B cell (primary cell): ENCODE data around the gene ATG7. TPM values are rescaled to one million over a fixed set of nuclear protein-coding genes. Genes with fewer than 3 reads are reported as not detected.

ENCODE experiments used
- ATAC-seq: fragments of 200-7000 bp; cut with Tn5 transposase; one replicate; pipeline ENCODE4 v1.10.0; 2021; ENCODE audit warnings: low read depth, mild to moderate bottlenecking, moderate number of reproducible peaks, moderate library complexity
- CTCF ChIA-PET: fragments of 350-600 bp; sonication (Branson Sonifier 250); formaldehyde crosslinking; loops from one replicate; lab custom pipeline; 2021; ENCODE audit warnings: antibody characterized with exemption, inconsistent platforms; lab: Charles Lee
- POLR2A ChIA-PET: fragments of 350-600 bp; sonication (Branson Sonifier 250); formaldehyde crosslinking; loops from one replicate; lab custom pipeline; 2021; ENCODE audit warnings: antibody characterized with exemption; lab: Charles Lee
- DNase-seq: peaks from one replicate; pipeline ENCODE4 v3.0.0; 2013
- H2AFZ ChIP-seq: 2 replicates; pipeline ENCODE4 v1.6.1; 2012; ENCODE audit warnings: mild to moderate bottlenecking, low read depth, low read length; ENCODE audit not compliant: insufficient read depth, poor library complexity, severe bottlenecking
- H3K27ac ChIP-seq, 2 donors: 1 replicate in 1 of 2; 2 replicates in 1 of 2; pipeline ENCODE4 v1.5.1; 2012 to 2013; ENCODE audit warnings: low read length in 2 of 2, mild to moderate bottlenecking in 2 of 2, moderate library complexity in 1 of 2
- H3K27me3 ChIP-seq, 4 experiments: fragments of 200-600 bp in 1 of 4; sonication (generic) in 1 of 4; replicated peaks in 1 of 4; 1 replicate in 2 of 4; 2 replicates in 2 of 4; pipeline versions ENCODE4 v1.6.1 to v1.7.0; 2013 to 2016; ENCODE audit warnings: low read length in 3 of 4, mild to moderate bottlenecking in 2 of 4, mixed read lengths in 1 of 4, moderate library complexity in 1 of 4; ENCODE audit not compliant: insufficient read depth in 4 of 4, control insufficient read depth in 3 of 4; ENCODE audit errors: control extremely low read depth in 1 of 4
- H3K36me3 ChIP-seq, 2 experiments: replicated peaks in 1 of 2; 1 replicate in 1 of 2; 2 replicates in 1 of 2; pipeline versions ENCODE4 v1.6.1 to v1.7.1; 2013; ENCODE audit warnings: low read length in 1 of 2; ENCODE audit not compliant: insufficient read depth in 2 of 2, control insufficient read depth in 1 of 2; ENCODE audit errors: control extremely low read depth in 1 of 2, extremely low read depth in 1 of 2
- H3K4me1 ChIP-seq, 2 donors: fragments of 200-600 bp in 1 of 2; sonication (generic) in 1 of 2; 1 replicate in 1 of 2; 2 replicates in 1 of 2; pipeline versions ENCODE4 v1.5.1 to v1.6.1; 2013 to 2017; ENCODE audit warnings: low read length in 2 of 2; ENCODE audit not compliant: control insufficient read depth in 2 of 2, insufficient read depth in 2 of 2
- H3K4me2 ChIP-seq: replicated peaks from 2 replicates; pipeline ENCODE3; 2012; ENCODE audit warnings: mild to moderate bottlenecking, low read depth, low read length; ENCODE audit not compliant: poor library complexity, severe bottlenecking
- H3K4me3 ChIP-seq, 5 experiments: fragments of 200-600 bp in 1 of 5; sonication (generic) in 1 of 5; 1 replicate in 3 of 5; 2 replicates in 2 of 5; pipeline versions ENCODE4 v1.5.1 to v1.7.0; 2011 to 2016; ENCODE audit warnings: low read length in 4 of 5, mild to moderate bottlenecking in 4 of 5, low read depth in 2 of 5, control low read depth in 1 of 5, moderate library complexity in 1 of 5; ENCODE audit not compliant: insufficient read depth in 1 of 5; ENCODE audit errors: control extremely low read depth in 1 of 5, extremely low read depth in 1 of 5
- H3K79me2 ChIP-seq: fragments of 200-600 bp; sonication (generic); one replicate; pipeline ENCODE4 v1.6.0; 2016; ENCODE audit warnings: low read length; ENCODE audit not compliant: control insufficient read depth, insufficient read depth
- H3K9ac ChIP-seq: fragments of 200-600 bp; sonication (generic); 2 replicates; pipeline ENCODE4 v1.6.1; 2017; ENCODE audit warnings: mild to moderate bottlenecking, low read length, moderate library complexity
- H3K9me3 ChIP-seq, 3 donors: one replicate each; pipeline versions ENCODE4 v1.6.1 to v1.7.1; 2013; ENCODE audit warnings: low read length in 2 of 3; ENCODE audit not compliant: control insufficient read depth in 2 of 3, insufficient read depth in 1 of 3; ENCODE audit errors: control extremely low read depth in 1 of 3
- H4K20me1 ChIP-seq: 2 replicates; pipeline ENCODE4 v1.6.0; 2012; ENCODE audit warnings: mild to moderate bottlenecking, low read length; ENCODE audit not compliant: insufficient read depth, control insufficient read depth, poor library complexity, severe bottlenecking
- H3K27ac Mint-ChIP-seq: one replicate; pipeline ENCODE4 v1.8.0; 2021; ENCODE audit warnings: mixed read lengths
- H3K27me3 Mint-ChIP-seq: one replicate; pipeline ENCODE4 v1.8.0; 2021; ENCODE audit warnings: mixed read lengths
- H3K4me1 Mint-ChIP-seq: one replicate; pipeline ENCODE4 v1.8.0; 2021; ENCODE audit warnings: mixed read lengths
- H3K4me3 Mint-ChIP-seq: one replicate; pipeline ENCODE4 v1.8.0; 2021; ENCODE audit warnings: mixed read lengths
- H3K9me3 Mint-ChIP-seq: one replicate; pipeline ENCODE4 v1.8.0; 2022; ENCODE audit warnings: mixed read lengths; ENCODE audit not compliant: insufficient read depth
- CTCF ChIP-seq: fragments of 200-600 bp; IDR thresholded peaks from one replicate; pipeline ENCODE4 v1.8.0; 2022; ENCODE audit warnings: antibody characterized with exemption, mild to moderate bottlenecking
- EZH2 ChIP-seq: IDR thresholded peaks from 2 replicates; pipeline ENCODE4 v1.6.1; 2012; ENCODE audit warnings: borderline replicate concordance, low read depth, mild to moderate bottlenecking, moderate library complexity, low read length; ENCODE audit not compliant: insufficient read depth, poor library complexity, severe bottlenecking
- WGBS: methylation state at CpG from one replicate; pipeline ENCODE4 v1.1.5; 2013; ENCODE audit warnings: missing lambda C conversion rate; ENCODE audit not compliant: insufficient coverage; 5-methylcytosine and 5-hydroxymethylcytosine counted together
- intact Hi-C: fragments of 100-400 bp; cut with micrococcal nuclease; formaldehyde crosslinking; loops from one replicate; pipeline ENCODE4 v1.10.0; 2022
- polyA plus RNA-seq: library from polyadenylated mRNA; depleted of rRNA; stranded (reverse); fragments of >200 nt; gene quantifications from 2 replicates; pipeline ENCODE4 v1.2.3, GENCODE V29; 2012
- total RNA-seq, 2 donors: library from RNA; stranded (reverse); fragments of 120-200 nt in 1 of 2; gene quantifications; 1 replicate in 1 of 2; 2 replicates in 1 of 2; pipeline versions ENCODE4 v1.2.3 to v1.2.4, GENCODE V29; 2013 to 2022

Gene ATG7
- total and polyA plus RNA-seq, 2 donors (not counting 1 experiment from before 2014, with no cell fraction given), result 13.9 to 66.4 TPM

GRCh38 chr3:11562277-11562881 is 290.2 kb downstream of the ATG7 start:
- Histone ChIP-seq H3K9ac (no peak overlapping the region), H3K4me1 (no peaks in the 10 kb centered on the region), H2AFZ (no peak overlapping the region), H3K4me3 (no peak overlapping the region), H3K4me2 (no peak overlapping the region), H3K36me3 (peaks cover 0 to 47% of the 10 kb centered on the region in 2 experiments), H3K27me3 (no peaks in the 10 kb centered on the region), H3K79me2 (peaks cover 15% of the 10 kb centered on the region), H3K9me3 (no peaks in the 10 kb centered on the region), H3K27ac (no peak overlapping the region), H4K20me1 (peaks cover 27% of the 10 kb centered on the region)
- H3K27me3 Mint-ChIP-seq, result no peaks in the 10 kb centered on the region
- ChIA-PET CTCF (interaction anchor here (0.5 to 0.7 kb wide), 2 partner anchors 375 to 1149 kb away, joined by 3 read pairs; no protein-coding TSS in a partner anchor), POLR2A (no interaction called here)
- intact Hi-C loops, result no loop called here
- no peaks in the 10 kb centered on the region for H3K4me1 Mint-ChIP-seq
- 98% methylated on average over 17 of the region's 17 CpGs for WGBS
- DNase-seq (no peak), ATAC-seq (no peak)
- H3K27ac Mint-ChIP-seq, result no peak overlapping the region
- H3K9me3 Mint-ChIP-seq, result no peaks in the 10 kb centered on the region
- H3K4me3 Mint-ChIP-seq, result no peak overlapping the region
- no peak for TF ChIP-seq EZH2
- no peak for TF ChIP-seq CTCF

- no peak for DNase-seq
- 96% methylated on average over 15 of the region's 16 CpGs for WGBS
These were observed 291.1 kb downstream of the ATG7 start for GRCh38 chr3:11563159-11563864.

More at GRCh38 chr3:11563159-11563864, 291.1 kb downstream of the ATG7 start:
- H3K4me1 Mint-ChIP-seq, result no peaks in the 10 kb centered on the region
- Histone ChIP-seq H3K4me1 (no peaks in the 10 kb centered on the region), H3K79me2 (peaks cover 25% of the 10 kb centered on the region), H3K36me3 (peaks cover 0 to 44% of the 10 kb centered on the region in 2 experiments), H3K27ac (no peak overlapping the region), H3K27me3 (no peaks in the 10 kb centered on the region), H3K9me3 (no peaks in the 10 kb centered on the region), H3K4me2 (no peak overlapping the region), H3K4me3 (no peak overlapping the region), H4K20me1 (peaks cover 34% of the 10 kb centered on the region), H3K9ac (no peak overlapping the region), H2AFZ (no peak overlapping the region)
- intact Hi-C loops, result no loop called here
- no peak overlapping the region for H3K4me3 Mint-ChIP-seq
- H3K27ac Mint-ChIP-seq, result no peak overlapping the region
- ChIA-PET CTCF (no interaction called here), POLR2A (no interaction called here)
- TF ChIP-seq CTCF (no peak), EZH2 (no peak)
- no peak for ATAC-seq
- H3K27me3 Mint-ChIP-seq, result no peaks in the 10 kb centered on the region
- no peaks in the 10 kb centered on the region for H3K9me3 Mint-ChIP-seq
